Stimulated activated naive CD8-positive, alpha-beta T cell treated with anti-CD3 and anti-CD28 coated beads, Interleukin-15, Interleukin-2, amounts not matched to agents 100 ng/mL and 50 ng/mL, for 24 hours (primary cell): ENCODE measurements around the gene SRGAP3.

Source experiments
- H3K27ac Mint-ChIP-seq: one replicate; pipeline ENCODE4 v1.8.0; 2021; ENCODE audit warnings: mild to moderate bottlenecking, mixed read lengths
- H3K27me3 Mint-ChIP-seq: one replicate; pipeline ENCODE4 v1.8.0; 2021; ENCODE audit warnings: mixed read lengths
- H3K36me3 Mint-ChIP-seq: one replicate; pipeline ENCODE4 v1.8.0; 2021; ENCODE audit warnings: low read depth, mixed read lengths
- H3K4me1 Mint-ChIP-seq: one replicate; pipeline ENCODE4 v1.8.0; 2021; ENCODE audit warnings: low read depth, mixed read lengths
- H3K4me3 Mint-ChIP-seq: one replicate; pipeline ENCODE4 v1.8.0; 2021; ENCODE audit warnings: mild to moderate bottlenecking, mixed read lengths
- H3K9me3 Mint-ChIP-seq: one replicate; pipeline ENCODE4 v1.8.0; 2021; ENCODE audit warnings: mixed read lengths

Gene SRGAP3

GRCh38 chr3:9169956-9170850, 79.2 kb downstream of the SRGAP3 start:
- no peaks in the 10 kb centered on the region for H3K9me3 Mint-ChIP-seq
- H3K27ac Mint-ChIP-seq: peak overlapping the region; percentile 2
- no peak overlapping the region for H3K4me3 Mint-ChIP-seq
- H3K36me3 Mint-ChIP-seq: no peaks in the 10 kb centered on the region
- H3K4me1 Mint-ChIP-seq: peaks cover 37% of the 10 kb centered on the region
- H3K27me3 Mint-ChIP-seq: no peaks in the 10 kb centered on the region

GRCh38 chr3:9169326-9169725, 80.1 kb downstream of the SRGAP3 start:
- no peak overlapping the region for H3K4me3 Mint-ChIP-seq

DNA sequence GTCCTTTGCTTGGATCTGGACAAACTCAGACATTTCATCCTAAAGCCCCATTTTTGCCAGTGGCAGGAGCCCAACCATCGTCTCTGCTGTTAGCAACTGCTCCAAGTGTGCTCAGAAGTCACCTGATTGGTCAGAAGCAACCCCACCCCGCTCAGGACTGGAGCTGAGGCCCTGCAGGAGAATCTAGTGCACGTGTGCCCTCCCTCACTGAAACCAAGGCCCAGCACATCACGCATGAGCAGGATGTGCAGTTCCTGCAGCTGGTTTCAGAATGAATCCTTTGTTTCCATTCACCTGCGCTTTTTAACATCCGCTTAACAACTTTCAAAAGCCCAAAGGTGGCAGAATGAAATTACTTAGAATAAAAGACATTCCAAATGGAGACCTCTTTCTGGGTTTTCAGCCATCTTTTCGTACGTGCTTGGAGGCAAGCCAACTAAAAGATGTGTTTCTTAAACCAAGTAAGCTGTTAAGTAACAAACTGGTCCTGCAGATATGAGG, 81.2 kb downstream of the SRGAP3 start:
- Mint-ChIP-seq H3K4me1 (peaks cover 37% of the 10 kb centered on the region), H3K4me3 (no peak overlapping the region), H3K27me3 (no peaks in the 10 kb centered on the region), H3K36me3 (no peaks in the 10 kb centered on the region), H3K9me3 (no peaks in the 10 kb centered on the region), H3K27ac (no peak overlapping the region)

More at GRCh38 chr3:9169326-9169725, 80.1 kb downstream of the SRGAP3 start:
- H3K27me3 Mint-ChIP-seq: no peaks in the 10 kb centered on the region
- H3K27ac Mint-ChIP-seq: peak overlapping the region; percentile 26
- H3K4me1 Mint-ChIP-seq: peaks cover 37% of the 10 kb centered on the region
- no peaks in the 10 kb centered on the region for H3K36me3 Mint-ChIP-seq
- no peaks in the 10 kb centered on the region for H3K9me3 Mint-ChIP-seq

DNA sequence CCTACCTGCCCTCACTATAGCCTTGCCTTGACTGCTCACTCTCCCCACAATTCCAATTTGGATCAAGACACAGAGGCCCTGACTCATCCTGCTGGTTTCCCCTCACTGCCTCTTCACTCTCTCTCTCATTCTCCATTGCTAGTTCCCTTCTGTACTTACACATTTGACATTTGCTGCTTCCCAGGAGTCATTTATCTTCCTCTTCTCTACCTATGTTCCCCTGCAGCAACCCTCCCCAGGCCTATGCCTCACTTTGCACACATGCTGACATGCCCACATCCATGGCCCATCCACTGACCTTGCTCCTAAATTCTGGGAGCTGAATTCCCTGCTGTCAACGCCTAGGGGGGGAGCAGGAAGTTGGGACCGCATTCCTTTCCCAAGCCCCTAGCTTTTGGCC, 82.2 kb downstream of the SRGAP3 start:
- H3K36me3 Mint-ChIP-seq: no peaks in the 10 kb centered on the region
- no peak overlapping the region for H3K4me3 Mint-ChIP-seq
- no peaks in the 10 kb centered on the region for H3K9me3 Mint-ChIP-seq
- H3K27me3 Mint-ChIP-seq: no peaks in the 10 kb centered on the region
- no peak overlapping the region for H3K27ac Mint-ChIP-seq
- H3K4me1 Mint-ChIP-seq: peaks cover 37% of the 10 kb centered on the region

GRCh38 chr3:9165421-9165820, 84.0 kb downstream of the SRGAP3 start:
- H3K9me3 Mint-ChIP-seq: no peaks in the 10 kb centered on the region
- no peak overlapping the region for H3K4me3 Mint-ChIP-seq
- H3K36me3 Mint-ChIP-seq: no peaks in the 10 kb centered on the region
- no peaks in the 10 kb centered on the region for H3K27me3 Mint-ChIP-seq
- no peak overlapping the region for H3K27ac Mint-ChIP-seq
- peaks cover 28% of the 10 kb centered on the region for H3K4me1 Mint-ChIP-seq

- no peak overlapping the region for H3K4me3 Mint-ChIP-seq
- peaks cover 7% of the 10 kb centered on the region for H3K4me1 Mint-ChIP-seq
- H3K9me3 Mint-ChIP-seq: no peaks in the 10 kb centered on the region
- no peak overlapping the region for H3K27ac Mint-ChIP-seq
- no peaks in the 10 kb centered on the region for H3K27me3 Mint-ChIP-seq
- no peaks in the 10 kb centered on the region for H3K36me3 Mint-ChIP-seq
These were observed 86.2 kb downstream of the SRGAP3 start for GRCh38 chr3:9163289-9163688.

GRCh38 chr3:9161811-9162210, 87.6 kb downstream of the SRGAP3 start:
- no peak overlapping the region for H3K4me3 Mint-ChIP-seq
- H3K4me1 Mint-ChIP-seq: no peaks in the 10 kb centered on the region
- no peaks in the 10 kb centered on the region for H3K36me3 Mint-ChIP-seq
- H3K9me3 Mint-ChIP-seq: no peaks in the 10 kb centered on the region
- H3K27ac Mint-ChIP-seq: no peak overlapping the region
- H3K27me3 Mint-ChIP-seq: no peaks in the 10 kb centered on the region

- Mint-ChIP-seq H3K4me3 (no peak overlapping the region), H3K4me1 (no peaks in the 10 kb centered on the region), H3K27me3 (no peaks in the 10 kb centered on the region), H3K36me3 (no peaks in the 10 kb centered on the region), H3K9me3 (no peaks in the 10 kb centered on the region), H3K27ac (no peak overlapping the region)
These were observed 88.1 kb downstream of the SRGAP3 start for GRCh38 chr3:9161298-9161697.

DNA sequence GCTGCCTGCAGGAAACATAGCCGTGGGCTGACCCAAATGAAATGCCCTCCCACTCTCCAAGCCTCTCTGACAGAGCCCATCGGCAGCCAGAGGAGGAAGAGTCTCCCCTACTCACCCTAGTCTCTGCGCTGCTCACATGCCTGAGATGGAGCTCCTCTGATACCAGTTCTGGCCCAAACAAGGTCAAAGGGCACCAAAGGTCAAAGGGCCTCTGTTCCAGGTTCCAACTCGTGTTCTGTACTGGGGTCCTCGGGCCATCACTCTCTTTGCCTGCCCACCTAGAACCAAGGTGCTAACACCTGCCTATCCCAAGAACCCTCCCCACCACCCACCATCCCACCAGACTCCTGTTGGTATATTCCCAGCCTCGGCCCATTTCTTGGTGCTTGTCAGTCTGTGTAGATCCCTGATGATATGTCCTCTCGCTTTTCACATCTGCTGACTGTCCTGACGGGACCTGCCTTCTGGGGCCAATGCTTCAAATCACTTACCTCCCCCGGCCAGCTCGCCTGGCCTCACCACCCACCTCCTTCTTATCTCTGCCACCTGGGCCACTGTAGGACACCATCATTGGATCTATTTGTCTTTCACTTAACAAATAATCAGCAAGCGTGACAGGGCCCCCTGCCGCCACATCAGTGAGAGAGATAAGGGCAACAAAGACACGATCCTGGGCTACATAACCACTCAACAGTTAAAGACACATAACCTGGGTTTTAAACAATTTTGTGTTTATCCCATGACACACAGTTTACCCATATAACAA, 90.4 kb downstream of the SRGAP3 start:
- H3K9me3 Mint-ChIP-seq: no peaks in the 10 kb centered on the region

DNA sequence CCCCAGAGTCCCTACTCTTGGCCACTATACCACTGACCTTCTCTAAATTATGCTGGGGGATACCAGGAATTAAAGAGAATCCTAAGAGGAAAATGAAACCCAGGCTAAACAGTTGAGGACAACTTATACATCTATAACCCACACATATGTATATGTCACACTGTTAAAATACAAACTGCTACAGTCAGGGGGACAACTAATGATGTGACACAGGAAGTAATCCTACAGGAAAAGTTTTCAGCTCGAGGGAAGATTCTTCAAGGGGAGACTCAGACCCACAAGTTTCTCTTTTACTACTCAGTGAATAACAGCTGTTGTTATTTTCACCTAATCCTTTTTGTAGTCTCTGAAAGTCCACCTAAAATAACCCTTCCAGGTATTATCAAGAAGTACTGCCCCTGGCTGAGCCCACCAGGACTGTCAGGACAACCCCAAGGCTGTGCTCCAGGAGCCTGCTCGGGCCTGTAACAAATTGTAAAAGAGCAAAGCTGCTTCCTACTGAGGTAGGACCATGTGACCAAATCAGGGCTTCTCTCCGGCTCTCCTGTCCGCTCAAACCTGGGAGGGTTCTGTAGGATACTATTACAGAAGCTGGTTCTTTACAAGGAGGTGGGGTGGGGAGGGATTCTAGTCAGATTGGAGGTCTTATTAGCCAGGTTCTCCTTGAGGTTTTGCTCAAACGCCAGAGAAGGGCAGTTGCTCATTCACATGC, 91.6 kb downstream of the SRGAP3 start:
- Mint-ChIP-seq H3K4me1 (no peaks in the 10 kb centered on the region), H3K27ac (no peak overlapping the region), H3K9me3 (no peaks in the 10 kb centered on the region), H3K36me3 (no peaks in the 10 kb centered on the region), H3K4me3 (no peak overlapping the region), H3K27me3 (no peaks in the 10 kb centered on the region)

More for the DNA sequence above, 90.4 kb downstream of the SRGAP3 start:
- H3K27ac Mint-ChIP-seq: no peak overlapping the region
- H3K27me3 Mint-ChIP-seq: no peaks in the 10 kb centered on the region
- no peak overlapping the region for H3K4me3 Mint-ChIP-seq
- H3K4me1 Mint-ChIP-seq: no peaks in the 10 kb centered on the region
- no peaks in the 10 kb centered on the region for H3K36me3 Mint-ChIP-seq

DNA sequence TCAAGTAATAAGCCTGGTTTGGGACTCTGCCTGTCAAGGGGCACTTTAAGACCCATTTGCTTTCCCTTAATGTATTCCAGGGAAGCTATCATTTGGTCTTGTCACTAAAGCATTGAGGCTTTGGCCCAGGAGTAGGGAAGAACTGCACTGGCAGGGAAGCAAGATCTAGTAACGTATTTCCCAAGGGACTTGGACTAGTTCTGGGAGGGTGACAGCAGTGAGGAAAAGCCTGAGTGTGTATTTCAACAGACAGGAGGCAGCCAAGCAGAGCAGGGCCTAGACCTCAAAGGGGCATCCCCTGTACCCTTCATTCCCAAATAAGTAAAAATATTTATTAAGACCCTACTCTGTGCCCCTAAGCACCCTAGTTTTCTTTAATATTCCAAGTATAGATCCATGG, 92.8 kb downstream of the SRGAP3 start:
- Mint-ChIP-seq H3K9me3 (peaks cover under 1% of the 10 kb centered on the region), H3K27ac (no peak overlapping the region), H3K27me3 (no peaks in the 10 kb centered on the region), H3K36me3 (no peaks in the 10 kb centered on the region), H3K4me1 (no peaks in the 10 kb centered on the region), H3K4me3 (no peak overlapping the region)

- Mint-ChIP-seq H3K27ac (no peak overlapping the region), H3K36me3 (peaks cover 8% of the 10 kb centered on the region), H3K4me3 (no peak overlapping the region), H3K27me3 (no peaks in the 10 kb centered on the region), H3K9me3 (peaks cover 12% of the 10 kb centered on the region), H3K4me1 (no peaks in the 10 kb centered on the region)
These were observed 94.4 kb downstream of the SRGAP3 start for GRCh38 chr3:9155028-9155427.

DNA sequence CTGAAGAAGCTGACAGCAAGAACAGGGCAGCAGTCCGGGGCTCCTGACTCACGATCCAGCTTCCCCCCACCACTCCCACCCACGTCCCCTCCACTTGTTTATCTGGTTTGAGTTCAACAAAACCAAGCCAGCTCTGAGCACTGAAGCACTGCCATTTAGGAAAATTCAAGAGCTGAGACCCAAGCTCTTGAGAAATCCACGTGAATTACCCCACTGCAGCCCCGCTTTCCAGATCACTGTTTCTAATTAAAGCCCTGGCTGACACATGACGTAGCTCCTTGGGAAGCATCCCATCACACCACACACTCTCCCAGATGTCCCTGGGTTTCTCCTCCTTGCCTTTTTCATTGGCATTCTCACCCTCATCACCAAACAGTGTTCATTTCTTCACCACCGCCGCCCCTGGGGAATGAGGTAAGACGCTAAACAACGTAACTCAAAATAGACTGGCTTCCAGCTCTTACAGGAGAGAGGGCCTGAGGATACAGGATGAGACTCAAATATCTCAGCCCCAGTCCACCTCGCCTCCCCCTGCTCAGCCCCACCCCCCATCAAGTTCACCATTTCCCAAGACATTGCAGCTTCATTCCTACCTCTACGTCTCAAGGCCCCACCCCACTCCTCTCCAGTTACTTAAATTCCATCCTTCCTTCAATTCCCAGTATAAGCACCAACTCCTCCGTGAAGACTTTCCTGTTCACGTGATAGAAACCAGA, 95.4 kb downstream of the SRGAP3 start:
- no peak overlapping the region for H3K27ac Mint-ChIP-seq
- H3K9me3 Mint-ChIP-seq: peaks cover 15% of the 10 kb centered on the region
- no peak overlapping the region for H3K4me3 Mint-ChIP-seq
- peaks cover 8% of the 10 kb centered on the region for H3K36me3 Mint-ChIP-seq
- H3K27me3 Mint-ChIP-seq: no peaks in the 10 kb centered on the region
- H3K4me1 Mint-ChIP-seq: no peaks in the 10 kb centered on the region

- Mint-ChIP-seq H3K27me3 (no peaks in the 10 kb centered on the region), H3K4me1 (no peaks in the 10 kb centered on the region), H3K36me3 (peaks cover 8% of the 10 kb centered on the region), H3K27ac (no peak overlapping the region), H3K4me3 (no peak overlapping the region), H3K9me3 (peaks cover 15% of the 10 kb centered on the region)
These were observed 98.2 kb downstream of the SRGAP3 start for GRCh38 chr3:9151240-9151639.
